Kidney capillary endothelial cell (primary cell): ENCODE measurements around the gene ALDOB.

Experiments used
- DNase-seq: peaks from one replicate; pipeline ENCODE4 v3.0.0-alpha.2; 2018; ENCODE audit warnings: low spot score

Gene ALDOB

DNA sequence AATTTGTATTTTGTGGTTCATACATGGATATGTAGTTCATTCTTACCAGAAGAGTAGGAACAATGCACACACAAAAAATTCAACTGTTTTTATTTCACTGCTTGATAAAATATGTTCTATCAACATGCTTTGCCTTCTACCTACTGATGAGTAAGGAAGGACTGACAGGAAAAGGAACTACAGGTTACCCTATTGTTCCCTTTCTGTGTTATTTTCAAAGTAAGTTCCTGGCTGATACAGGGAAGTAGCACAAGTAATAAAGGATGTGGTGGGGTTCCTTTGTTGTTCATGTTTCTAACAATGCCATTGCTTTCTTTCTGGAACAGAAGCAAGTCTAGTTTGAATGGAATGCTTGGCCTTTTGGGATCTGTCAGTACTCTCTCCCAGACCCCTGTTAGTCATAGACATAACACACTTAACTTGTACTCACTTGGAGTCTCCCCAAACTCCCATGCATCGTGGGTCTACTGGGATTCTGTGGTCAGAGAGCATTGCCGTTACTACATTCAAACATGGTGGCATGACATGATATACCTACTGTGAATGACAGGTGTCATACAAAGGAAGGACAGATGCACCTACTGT is 20.2 kb upstream of the ALDOB start:
- DNase-seq: peak; percentile 48

DNA sequence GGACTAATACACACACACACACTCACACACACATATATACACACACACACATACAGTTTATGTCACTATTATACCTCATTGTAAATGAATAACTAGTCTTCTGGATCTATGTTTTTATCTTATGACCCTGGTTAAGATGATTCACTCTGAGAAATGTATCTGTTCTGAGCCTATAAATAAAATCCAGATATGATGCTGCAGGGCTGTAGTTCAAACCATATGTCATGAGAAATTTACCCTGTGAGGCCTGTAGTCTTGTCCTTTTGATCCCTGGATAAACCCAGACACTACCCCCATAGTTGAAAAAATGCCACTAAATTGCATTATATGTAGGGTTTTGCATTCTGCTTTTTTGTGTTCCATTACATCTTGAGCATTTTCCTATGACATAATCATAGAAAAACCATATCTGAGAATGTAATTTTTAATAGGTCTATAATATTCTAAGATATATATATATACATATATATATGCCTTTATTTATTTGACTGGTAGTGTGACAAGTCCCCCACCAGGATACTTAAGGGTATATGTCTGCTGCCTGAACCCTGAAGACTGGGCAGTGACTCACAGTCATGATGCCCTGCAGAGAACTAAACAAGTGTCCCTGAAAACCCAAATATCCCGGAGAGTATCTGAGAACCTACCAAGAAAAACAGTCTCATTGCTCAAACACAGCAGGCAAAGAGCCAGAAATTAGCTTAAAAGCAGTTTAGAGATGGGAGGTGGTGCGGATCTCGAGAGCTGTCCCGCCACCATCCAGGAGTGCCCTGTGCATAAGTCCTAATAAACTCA is 18.4 kb upstream of the ALDOB start:
- DNase-seq: no peak

DNA sequence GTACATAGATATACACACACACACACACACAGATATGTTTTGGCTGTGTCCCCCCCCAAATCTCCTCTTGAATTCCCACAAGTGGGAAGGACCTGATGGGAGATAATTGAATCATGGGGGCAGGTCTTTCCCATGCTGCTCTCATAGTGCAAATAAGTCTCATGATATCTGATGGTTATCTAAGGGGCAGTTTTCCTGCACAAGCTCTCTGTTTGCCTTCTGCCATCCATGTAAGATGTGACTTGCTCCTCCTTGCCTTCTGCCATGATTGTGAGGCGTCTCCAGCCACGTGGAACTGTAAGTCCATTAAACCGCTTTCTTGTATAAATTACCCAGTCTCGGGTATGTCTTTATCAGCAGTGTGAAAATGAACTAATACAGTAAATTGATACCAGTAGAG is 15.9 kb upstream of the ALDOB start:
- no peak for DNase-seq

DNA sequence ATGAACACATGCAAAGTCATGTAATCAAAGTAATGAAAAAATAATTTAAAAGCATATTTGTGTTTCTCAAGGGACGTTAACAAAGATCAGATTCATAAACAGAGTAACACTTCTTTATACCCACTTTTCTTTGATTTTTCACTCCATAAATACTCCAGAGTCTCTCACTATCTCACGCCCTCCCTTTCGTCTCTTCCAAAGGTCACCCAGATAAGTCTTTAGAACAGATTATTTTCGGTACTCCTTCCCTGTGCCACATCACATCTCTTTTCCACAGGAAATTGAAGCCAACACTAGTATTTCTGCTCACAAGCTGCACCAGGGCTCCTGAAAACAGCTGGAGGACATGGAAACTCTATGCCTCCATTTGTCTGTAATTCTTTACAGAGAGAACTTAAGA is 15.4 kb upstream of the ALDOB start:
- DNase-seq: no peak

DNA sequence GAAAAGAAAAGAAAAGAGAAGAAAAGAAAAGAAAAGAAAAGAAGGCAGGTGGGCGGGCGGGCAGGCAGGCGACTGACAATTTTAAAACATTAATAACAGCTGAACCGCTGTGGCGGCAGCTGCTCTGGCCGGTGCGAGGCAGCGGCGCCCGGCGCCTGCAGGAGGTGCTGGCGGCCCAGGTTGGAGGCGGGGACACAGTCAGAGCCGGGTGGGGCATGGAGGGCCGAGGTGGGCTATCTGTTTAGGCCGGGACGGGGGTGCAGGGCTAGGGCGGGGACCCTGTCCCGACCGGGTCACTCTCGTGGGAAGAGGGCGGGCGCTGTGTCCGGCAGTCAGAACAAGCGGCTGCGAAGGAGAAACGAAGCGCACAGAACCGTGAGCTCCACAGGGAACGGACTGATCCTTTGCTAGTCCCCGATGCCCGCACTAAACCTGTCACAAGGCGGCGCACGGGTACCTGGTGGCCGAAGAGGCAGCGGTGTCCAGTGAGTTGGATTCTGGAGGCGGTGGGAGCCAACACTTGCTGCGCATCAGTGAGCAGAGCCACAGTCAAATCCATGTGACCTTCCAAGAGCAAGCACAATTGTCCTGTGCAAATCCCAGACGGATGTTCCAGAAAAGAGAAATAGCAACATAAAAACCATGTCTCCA is 13.6 kb upstream of the ALDOB start:
- DNase-seq: peak; percentile 60

DNA sequence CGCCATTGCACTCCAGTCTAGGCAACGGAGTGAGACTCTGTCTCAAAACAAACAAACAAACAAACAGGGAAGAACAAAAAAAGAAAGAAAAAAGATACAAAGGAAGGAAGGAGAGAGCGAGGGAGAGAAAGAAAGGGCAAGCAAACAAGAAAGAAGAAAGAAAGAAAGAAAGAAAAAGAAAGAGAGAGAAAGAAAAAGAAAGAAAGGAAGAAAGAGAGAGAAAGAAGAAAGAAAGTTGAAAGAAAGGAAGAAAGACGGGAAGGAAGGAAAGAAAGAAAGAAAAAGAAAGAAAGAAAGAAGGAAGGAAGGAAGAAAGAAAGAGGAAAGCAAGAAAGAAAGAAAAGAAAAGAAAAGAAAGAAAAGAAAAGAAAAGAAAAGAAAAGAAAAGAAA is 13.1 kb upstream of the ALDOB start:
- no peak for DNase-seq

DNA sequence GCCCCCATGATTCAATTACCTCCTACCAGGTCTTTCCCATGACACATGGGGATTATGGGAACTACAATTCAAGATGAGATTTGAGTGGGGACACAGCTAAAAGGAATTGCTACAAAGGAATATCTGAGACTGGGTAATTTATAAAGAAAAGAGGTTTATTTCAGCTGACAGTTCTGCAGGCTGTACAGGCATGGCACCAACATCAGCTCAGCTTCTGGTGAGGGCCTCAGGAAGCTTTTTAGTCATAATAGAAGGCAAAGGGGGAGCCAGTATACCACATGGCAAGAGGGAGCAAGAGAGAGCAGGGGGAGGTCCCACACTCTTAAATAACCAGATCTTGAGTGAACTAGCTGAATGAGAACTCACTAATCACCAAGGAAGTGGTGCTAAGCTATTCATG is 11.2 kb upstream of the ALDOB start:
- no peak for DNase-seq

DNA sequence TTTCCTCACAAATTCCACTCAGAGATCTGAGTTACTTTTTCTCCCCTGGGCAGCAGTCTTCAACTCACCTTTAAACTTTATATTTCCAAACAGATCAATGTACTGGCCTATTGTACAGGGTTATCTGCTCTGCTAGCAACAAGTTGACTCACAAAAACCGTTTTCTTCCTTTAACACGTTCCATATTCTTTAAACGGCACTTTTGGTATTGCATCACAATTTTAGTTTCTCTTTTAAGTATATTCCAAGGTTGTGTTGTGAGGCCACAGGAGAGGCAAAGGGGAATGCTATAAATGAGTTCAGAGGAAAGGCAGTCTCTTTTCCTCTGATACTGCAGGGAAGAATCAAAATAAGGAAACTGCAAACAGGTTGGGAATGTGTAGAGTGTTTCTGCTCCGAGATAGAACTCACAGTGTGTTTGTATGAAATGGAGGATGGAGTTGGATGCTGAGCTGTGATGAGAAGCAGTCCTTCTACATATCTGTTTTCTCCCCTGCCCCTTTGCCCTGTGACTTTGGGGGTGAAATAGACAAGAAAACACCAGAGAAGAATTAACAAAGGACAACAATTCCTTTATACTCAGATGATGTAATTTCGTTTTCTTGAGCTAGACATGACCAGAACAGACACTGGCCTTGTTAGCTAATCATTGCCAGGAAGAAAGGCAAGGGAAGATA is 9.9 kb upstream of the ALDOB start:
- no peak for DNase-seq

DNA sequence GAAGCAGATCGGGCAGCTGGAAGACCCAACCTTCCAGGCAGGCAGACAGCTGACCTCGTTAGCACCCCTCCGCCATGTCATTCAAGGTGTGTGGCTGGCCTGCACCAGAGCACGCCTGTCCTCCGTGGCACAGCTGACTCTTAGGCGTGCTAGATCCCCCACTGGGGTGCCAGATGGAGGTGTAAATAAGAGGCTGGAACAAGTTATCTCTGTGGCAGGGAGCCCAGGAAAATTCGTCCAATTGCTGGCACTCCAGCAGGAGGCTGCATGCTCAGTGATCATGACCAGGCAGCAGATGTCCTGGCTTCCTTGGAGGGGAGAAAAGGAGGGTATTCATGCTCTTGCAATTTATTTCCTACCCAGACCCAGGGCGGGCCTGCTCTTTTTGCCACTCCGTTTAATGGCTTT is 7.8 kb upstream of the ALDOB start:
- DNase-seq: no peak

DNA sequence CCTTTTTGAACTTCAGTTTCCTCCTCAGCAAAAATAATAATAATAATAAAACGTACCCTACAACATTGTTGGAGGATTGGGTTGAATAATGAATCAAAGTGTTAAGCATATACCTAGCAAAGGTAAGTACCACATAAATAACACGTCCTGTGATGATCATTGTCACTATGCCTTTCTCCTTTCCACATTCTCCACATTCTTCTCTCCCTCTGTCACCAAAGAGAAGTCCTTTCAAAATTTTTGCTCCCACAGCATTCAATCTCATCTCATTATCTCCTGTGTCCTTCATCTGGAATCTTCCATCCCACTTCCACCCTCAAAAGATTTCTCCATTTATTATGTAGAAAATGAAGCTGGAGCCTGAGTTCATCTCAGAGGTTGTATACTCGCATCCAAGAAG is 7.2 kb upstream of the ALDOB start:
- no peak for DNase-seq

DNA sequence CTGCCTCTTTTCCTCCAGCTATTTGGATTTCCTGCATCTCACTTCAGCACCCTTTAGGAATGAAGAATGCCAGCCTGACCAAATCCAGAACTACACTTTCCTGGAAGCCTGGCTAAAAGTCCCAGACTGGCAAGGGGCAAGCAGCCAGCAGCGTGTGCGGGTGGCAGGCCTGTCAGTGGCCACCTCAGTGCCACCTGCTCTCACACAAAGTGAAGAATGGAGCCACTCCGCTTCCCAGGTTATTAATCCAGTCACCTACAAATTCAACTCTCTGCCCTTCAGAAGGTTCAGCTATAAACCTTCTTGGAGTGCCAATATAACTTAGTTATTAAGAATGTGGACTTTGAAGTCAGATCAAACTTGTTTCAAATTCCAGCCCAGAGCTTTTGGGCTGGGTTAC is 6.7 kb upstream of the ALDOB start:
- DNase-seq: no peak

DNA sequence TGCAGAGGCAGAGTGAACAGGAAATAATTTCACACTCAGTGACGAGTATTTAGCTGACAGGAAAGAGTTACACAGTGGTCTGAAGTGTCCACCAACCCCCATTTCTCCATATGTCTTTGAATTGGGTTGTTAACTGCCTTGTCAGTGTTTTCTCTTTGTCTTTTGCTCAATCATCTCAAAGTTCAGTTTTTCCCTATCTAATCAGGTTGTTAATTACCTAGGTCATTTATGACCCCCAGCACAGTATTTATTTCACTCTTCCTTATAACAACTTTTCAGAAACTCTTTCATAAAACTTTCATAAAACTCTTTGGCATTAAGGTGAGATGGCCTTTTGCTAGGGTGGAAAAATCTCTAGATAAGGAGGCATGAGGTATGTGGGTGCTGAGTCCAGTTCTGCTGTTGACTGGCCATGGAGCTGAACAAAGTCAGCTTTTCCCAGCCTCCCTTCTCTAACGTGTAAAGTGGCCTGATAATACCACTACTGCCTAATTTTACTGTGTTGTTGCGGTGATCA is 5.2 kb upstream of the ALDOB start:
- no peak for DNase-seq

DNA sequence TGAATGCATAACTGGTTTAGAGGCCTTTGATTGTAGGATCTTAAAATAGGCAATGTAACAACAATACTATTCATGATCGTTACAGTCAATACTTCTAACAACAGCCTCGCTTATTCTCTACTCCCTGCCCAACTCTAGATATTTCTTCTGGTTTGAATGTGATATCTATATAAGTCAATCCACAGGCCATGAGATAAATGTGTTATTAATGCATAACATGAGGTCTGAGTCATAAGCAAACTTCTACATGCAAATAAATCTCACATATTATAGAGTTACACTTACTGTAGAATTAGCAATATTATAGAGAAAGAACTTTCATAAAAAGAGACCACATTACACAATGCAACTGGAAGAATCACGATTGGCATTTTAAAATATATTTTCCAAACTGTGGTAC is 2.9 kb upstream of the ALDOB start:
- DNase-seq: no peak

DNA sequence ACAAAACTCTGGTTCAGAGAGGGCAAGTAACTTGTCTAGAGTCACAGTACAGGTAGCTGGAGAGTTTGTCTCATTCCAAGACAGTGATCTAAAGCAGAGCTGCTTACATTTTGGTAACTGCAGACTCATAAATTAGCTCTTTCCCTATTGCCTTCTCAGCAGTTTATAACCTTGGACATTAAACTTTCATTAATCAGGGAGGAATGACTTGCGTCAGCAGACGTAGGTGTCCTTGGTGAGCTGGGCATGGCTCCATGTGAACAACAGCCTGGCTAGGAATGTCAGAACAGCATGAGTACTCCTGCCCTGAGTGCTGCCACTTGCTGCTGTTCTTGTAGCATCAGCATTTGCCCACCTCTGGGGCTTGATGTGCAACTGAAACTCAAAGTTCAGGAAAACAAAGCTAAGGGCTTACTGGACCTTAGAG is 2.2 kb upstream of the ALDOB start:
- no peak for DNase-seq

DNA sequence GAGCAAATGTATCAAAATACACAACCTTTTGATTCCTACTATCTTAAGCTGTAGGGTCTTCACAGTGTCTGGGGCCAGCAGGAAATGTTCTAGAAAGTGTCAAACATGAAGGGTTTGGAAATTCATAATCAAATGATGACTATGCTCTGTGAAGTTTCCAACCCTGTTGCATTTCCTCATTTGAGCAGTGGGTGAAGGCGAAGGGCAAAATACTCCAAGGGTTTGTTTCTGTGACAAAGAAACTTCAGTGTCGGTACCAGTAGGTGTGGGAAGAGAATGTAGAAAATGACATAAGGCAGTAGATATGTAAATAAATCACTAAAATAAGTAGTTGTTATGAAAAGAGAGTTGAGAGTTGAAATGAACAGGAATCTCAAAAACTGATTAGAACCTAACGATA is 576 bp downstream of the ALDOB start:
- DNase-seq: no peak

DNA sequence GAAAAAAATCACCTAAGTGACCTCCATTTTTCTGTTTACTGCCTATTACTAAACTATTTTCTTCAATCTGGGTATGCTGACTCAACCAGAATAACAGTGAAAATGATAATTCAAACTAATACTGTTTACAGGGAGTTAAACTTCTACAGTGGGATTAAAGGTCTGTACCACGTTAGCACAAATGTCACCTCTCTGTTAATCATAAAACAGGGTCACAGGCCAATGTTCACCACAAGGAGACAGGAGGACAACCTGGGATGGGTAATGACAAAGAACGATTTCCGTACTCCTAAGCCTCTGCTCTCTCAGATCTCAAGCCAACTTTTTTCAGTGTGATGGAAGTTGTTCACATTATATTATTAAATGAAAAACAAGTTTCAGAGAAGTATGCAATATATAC is 2.3 kb downstream of the ALDOB start:
- DNase-seq: no peak

DNA sequence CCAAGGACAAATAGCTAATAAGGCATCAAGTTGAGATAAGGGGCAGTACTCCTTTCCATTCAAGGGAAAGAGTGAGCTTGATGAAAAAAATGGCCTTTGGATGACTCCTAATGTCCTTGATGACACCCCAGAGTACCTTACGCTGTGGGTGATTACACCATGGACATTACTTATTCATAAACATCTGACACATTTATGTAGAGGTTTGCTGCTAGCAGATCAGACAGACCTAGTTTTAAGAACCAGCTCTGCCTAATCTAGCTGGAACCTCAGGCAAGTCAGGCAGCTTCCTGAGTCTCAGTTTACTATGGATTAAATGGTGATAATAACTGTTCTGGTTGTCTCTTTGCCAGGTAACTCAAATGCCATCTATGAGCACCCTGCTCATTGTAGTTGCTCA is 2.8 kb downstream of the ALDOB start:
- no peak for DNase-seq

DNA sequence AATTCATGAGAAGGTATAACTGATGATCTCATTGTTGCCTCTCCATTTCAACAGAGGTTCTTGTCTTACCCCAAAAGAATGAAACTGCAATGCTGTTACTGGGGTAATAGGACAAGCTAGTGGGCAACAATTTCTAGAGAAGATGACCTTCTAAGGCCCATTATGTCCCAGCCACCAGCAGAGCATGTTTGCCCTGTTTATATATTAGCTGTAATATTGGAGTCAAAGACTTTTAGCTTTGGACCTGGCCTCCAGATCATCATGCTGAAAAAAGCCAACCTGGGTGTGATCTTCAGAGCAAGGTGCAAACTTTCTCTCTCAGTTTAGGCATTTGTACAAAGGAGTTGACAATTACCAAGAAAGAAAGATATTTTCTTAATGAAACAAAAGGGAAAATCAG is 3.4 kb downstream of the ALDOB start:
- DNase-seq: no peak

DNA sequence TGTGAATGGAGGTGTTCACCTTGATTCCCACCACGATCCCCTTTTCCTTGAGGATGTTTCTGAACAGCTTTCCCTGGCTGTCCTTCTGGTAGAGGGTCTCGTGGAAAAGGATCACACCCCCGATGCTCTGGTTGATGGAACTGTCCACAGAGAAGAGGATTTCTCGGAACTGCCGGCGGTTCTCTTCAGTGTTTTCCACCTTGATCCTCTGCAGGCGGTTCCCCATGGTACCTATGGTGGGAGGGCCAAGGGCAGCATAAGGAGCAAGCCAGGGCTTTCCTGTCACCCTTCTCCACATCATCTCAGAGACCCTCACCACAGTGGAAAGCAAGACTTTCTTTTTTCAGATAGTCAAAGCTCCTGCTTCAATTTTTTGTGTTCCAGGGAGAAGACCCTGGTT is 5.8 kb downstream of the ALDOB start:
- DNase-seq: no peak

DNA sequence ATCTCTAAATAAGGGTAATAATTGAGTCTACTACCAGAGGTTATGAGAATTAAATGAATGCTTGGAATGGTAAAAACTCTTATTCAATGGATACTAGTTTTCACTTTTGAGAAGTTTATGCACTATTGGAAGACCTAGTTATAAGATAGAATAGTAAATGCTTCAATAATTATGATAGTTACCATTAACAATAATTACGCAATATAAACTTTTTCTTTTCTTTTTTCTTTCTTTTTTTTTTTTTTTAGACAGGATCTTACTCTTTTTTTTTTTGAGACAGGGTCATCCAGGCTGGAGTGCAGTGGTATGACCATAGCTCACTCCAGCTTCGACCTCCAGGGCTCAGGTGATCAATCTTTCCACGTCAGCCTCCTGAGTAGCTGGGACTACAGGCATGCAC is 6.7 kb downstream of the ALDOB start:
- no peak for DNase-seq

DNA sequence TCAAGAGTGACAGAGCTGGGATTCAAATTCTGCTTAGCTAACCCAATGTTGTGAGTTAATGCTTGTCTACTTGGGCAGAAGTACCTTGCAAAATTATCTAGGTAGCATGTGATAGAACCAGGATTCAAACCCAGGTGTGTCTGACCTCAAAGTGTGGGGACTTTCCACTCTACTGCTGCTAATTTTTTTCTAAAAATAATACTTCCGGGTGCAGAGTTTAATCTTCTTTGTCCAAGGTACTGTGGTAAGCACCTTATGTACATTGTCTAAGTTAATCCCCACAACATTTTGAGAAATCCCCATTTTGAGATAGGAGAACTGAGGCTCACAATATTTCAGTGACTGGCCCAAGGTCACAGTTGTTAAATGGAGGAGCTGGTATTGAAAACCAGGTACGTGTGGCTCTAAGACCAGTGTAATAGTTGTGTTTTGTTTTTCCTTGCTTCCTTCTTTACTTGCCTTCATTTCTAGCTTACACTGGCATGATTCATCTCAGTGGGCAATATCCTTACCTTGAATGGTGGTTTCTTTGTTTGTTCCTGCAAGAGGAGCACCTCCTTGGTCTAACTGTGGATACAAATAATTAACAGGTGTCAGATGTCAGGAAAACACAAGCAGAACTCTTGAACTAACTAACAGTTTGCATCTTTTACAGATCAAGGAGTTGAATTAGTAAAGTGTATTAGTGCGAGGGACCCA is 7.5 kb downstream of the ALDOB start:
- DNase-seq: no peak

DNA sequence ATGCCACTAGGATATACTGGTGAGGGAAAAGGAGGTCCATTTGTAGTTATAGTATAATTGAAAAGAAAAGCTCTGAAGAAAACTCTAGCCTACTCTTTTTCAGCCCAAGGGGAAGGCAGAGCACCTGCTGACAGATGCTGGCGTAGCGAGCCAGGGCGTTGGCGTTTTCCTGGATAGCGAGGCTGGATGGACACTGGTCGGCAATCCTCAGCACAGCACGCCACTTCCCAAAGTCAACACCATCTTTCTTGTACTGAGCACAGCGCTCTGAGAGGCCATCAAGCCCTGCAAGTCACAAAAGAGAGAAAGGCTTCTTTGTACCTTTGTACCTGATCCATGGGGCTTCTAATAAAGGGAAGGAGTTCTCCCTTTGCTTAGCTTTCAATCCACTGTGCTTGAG is 8.2 kb downstream of the ALDOB start:
- no peak for DNase-seq
